ENCODE results near the gene C17orf107.
"Not testable (repeated sequence)": the region's sequence is repeated elsewhere in the genome, so short reads cannot be mapped to it uniquely, and the experiment has no call there.

The C17orf107 gene

DNA sequence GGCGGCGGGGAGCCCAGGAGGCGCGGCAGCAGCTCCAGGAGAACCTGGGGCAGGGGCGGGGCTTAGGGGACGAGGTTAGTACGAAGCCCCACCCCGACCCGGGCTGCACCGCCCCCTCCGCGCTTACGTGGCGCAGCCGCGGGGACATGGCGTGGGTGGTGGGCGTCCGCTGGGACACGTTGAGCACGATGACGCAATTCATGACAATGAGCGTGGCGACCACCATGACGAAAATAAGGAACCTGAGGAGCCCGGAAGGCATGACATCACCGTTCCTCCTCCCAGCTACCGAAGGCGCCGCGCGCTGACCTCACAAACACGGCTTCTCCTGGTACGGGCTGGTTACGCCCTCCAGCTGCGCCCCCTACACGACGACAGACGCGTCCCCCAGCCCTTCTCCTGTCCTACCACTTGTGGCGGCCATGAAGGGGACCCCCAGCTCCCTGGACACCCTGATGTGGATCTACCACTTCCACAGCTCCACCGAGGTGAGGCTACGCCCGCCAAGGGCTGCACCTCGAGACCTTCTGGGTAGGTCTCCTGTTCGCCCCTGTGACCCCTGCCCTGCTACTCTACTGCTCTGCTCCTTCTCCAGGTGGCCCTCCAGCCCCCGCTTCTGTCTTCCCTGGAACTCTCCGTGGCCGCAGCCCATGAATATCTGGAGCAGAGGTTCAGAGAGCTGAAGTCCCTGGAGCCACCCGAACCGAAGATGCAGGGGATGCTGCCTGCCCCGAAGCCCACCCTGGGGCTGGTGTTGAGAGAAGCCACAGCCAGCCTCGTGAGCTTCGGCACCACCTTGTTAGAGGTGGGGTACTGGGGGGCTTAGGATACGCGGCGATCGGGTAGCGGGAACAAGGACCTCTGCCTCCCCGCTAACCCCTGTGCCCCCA, at the start of gene C17orf107:
TSS of gene C17orf107 (plus strand) at position 196 of the 890 bp plus-strand sequence. CDS start at position 423, 227 bp downstream.
- DNase-seq: peak; percentile 76

- DNase-seq: no peak
Measured at GRCh38 chr17:4850246-4850645, 49.1 kb upstream of the C17orf107 start.

- DNase-seq: no peak
Measured at GRCh38 chr17:4851084-4851483, 48.3 kb upstream of the C17orf107 start.

- DNase-seq: no peak
Measured at GRCh38 chr17:4852567-4853207, 46.6 kb upstream of the C17orf107 start.

GRCh38 chr17:4853208-4853671, 46.1 kb upstream of the C17orf107 start:
- DNase-seq: no peak

DNA sequence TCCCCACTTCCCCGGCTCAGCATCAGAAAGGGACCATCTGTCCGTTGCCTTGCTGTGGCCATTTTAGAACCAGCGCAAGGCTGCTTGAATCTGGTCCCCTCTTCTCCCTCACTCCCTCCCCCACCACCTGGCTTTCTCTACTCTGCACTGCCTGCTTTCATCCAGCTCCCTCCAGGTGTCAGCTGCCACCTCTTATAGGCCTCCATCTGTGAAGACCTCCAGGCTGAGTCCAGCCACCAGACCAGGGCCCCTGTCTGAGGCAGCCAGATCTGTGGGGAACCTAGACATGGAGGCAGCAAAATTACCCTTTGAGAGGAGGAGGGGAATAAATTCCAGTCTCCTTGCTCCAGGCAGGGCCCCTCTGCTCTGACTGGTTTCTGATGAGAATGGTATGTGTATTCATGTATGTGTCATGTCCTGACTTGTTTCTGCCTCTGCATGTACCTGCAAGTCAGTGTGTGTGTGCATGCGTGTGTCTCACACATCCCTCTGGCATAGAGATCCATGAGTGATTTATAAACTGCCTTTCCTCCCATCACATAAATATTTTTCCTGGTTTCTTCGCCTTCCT, 45.1 kb upstream of the C17orf107 start:
- DNase-seq: no peak

DNA sequence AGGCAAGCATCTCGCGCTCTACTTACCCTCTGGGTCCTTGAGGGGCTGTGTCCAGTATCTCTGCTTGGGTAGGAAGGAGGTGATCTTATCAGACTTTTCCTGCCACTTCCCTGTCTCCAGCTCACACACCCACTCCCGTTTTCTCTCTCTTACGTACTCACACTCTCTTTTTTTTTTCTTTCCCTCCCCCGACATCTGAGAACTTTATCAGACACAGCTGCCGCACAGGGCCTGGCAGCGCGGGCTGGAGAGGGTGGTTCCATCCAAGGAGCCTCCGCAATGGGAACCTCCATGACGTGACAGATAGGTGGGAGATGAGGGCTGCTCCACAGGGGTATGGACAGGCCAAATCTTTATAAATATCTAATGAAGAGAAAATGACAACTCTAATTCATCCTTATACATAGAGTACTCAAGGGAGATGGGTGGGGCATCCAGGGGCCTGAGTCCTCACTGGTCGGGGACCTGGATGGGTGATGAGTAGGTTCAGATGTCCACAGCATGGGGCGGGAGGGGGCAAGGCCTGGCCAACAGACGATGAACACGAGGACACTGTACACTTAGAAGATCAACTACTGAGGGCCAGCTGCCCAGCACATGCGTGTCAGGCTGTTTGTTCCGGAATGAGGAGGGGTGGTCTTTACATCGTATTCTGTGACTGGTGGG, 42.9 kb upstream of the C17orf107 start:
- no peak for DNase-seq

GRCh38 chr17:4856937-4857314, 42.4 kb upstream of the C17orf107 start:
- DNase-seq: no peak

GRCh38 chr17:4857347-4857746, 42.0 kb upstream of the C17orf107 start:
- DNase-seq: not testable (repeated sequence)

DNA sequence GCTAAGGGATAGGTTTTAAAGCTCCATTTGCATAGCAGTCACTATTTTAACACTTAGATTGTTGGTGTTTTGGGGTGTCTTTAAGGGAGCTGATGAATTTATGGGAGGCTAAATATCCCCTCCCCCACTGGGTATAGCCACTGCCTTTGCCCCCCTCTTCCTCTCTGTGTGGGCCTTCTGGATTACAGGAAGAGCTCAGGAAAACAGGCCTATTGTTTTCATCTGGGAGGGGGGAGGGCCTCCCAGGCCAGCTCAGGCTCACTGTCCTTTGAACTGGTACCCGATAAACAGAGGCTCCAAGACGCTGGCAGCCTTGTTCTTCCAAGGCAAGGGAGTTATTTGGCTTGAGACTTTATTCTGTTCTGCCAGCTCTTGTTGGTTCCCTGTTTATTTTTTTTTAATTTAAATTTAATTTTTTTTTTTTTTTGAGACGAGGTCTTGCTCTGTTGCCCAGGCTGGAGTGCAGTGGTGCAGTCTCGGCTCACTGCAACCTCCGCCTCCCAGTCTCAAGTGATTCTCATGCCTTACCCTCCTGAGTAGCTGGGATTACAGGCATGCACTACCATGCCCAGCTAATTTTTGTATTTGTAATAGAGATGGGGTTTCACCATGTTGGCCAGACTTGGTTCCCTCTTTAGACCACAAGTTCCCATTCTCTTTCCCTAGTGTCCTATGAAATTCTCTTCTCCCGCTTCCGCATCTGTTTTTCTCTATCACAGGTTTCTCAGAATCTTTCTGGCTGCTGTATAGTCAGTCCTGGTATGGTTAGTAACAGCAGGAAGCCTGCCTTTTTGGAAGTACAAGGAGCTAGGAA, 41.1 kb upstream of the C17orf107 start:
- no peak for DNase-seq

- DNase-seq: no peak
Measured at GRCh38 chr17:4858882-4859260, 40.5 kb upstream of the C17orf107 start.

DNA sequence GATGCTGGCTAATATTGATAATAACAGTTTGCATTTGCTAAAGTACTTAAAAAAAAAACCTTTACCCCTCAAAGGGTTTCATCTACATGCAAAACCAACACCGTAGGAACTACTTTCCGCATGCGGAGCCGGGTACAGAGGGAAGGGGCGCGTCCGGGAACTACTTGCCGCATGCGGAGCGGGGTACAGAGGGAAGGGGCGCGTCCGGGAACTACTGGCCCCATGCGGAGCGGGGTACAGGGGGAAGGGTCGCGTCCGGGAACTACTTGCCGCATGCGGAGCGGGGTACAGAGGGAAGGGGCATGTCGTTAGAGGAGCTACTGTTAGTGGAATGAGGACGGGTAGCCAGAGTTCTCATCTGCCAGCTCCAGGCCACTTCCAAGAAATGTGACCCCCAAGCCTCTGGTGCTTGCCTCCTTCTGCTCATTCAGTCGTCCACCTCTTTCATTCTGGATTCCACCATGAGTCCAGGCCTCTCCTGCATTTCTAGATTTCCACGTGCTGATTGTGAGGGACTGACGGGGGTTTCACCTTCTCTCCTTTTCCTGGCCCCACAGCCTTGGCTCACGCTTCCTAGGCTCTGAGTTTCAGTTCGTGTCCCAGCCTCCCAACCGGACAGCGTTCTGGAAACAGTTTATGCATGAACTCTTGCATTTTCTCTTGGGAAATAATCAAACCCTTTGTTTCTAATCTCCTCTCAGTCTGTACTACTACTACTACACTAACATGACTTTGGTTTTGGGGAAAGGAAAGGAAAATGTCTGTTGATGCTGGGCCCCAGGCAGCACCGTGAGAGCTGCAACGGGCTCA, 39.3 kb upstream of the C17orf107 start:
- DNase-seq: no peak

DNA sequence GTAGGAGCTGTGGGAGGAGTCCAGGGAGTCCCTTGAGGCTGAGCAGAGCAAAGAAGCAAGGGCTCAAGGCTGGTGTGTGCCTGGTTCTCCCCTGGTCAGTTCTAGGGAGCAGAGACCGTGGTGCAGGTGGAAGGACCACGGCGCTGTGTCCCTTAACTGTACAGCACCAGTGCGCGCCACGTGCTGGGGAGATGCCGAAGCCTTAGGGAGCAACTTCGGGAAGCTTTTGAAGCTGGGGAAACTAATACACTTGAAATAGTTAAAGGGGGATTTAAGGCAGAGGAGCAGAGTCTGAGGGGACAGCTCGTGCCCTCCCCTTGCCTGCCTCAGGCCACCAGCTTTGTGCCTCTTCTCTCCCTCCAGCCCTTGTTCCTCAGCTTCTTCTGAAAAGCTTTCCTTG, 38.7 kb upstream of the C17orf107 start:
- DNase-seq: no peak

- DNase-seq: no peak
Measured at GRCh38 chr17:4861052-4861451, 38.3 kb upstream of the C17orf107 start.

DNA sequence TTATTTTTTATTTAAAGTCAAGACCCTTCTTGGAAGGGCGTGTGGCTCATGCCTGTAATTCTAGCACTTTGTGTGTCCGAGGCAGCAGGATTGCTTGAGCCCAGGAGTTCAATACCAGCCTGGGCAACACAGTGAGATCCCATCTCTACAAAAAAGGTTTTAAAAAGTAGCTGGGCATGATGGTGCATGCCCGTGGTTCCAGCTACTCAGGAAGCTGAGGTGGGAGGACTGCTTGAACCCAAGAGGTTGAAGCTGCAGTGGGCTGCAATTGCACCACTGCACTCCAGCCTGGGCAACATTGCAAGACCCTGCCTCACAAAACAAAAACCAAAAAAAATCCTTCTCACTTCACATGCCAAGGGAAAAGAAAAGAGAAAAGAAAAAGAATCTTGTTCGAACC, 36.6 kb upstream of the C17orf107 start:
- no peak for DNase-seq

DNA sequence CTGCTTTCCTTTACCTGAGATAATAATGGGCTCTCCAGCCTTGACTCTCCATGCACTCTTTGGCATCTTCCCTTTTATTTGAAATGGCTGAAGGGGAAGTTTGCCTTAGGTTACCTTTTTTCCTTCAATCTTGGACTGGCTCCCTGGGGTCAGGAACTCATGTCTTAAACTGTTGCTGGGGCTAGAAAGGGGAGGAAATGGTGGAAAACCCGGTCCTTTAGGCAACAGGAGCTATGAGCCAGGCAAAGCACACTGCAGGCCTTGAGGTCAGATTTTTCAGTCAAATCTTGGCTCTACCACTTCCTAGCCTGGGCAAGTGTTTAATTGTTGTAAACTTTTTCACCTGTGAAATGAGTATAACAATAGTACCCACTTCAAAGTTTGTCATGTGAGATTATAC, 36.0 kb upstream of the C17orf107 start:
- DNase-seq: no peak

- DNase-seq: not testable (repeated sequence)
Measured at GRCh38 chr17:4867535-4867934, 31.8 kb upstream of the C17orf107 start.

DNA sequence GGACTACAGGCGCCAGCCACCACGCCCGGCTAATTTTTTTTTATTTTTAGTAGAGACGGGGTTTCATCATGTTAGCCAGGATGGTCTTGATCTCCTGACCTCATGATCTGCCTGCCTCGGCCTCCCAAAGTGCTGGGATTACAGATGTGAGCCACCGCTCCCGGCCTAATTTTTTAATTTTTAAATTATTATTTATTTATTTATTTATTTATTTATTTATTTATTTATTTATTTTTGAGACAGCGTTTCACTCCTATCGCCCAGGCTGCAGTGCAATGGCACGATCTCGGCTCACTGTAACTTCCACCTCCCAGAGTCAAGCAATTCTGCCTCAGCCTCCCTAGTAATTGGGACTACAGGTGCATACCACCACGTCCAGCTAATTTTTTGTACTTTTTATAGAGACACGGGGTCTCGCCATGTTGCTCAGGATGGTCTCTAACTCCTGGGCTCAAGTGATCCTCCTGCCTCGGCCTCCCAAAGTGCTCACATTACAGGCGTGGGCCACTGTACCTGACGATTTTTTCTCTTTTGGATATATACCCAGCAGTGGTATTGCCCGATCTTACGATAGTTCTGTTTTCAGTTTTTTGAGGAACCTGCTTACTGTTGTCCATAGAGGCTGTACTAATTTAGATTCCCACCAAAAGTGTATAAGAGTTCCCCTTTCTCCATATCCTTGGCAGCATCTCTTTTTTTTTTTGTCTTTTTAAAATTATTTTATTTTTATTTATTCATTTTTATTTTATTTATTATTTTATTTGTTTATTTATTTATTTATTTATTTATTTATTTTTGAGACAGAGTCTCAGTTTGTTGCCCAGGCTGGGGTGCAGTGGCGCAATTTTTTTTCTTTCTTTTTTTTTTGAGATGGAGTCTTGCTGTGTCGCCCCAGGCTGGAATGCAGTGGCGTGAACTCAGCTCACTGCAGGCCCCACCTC, 30.0 kb upstream of the C17orf107 start:
- not testable (repeated sequence) for DNase-seq

DNA sequence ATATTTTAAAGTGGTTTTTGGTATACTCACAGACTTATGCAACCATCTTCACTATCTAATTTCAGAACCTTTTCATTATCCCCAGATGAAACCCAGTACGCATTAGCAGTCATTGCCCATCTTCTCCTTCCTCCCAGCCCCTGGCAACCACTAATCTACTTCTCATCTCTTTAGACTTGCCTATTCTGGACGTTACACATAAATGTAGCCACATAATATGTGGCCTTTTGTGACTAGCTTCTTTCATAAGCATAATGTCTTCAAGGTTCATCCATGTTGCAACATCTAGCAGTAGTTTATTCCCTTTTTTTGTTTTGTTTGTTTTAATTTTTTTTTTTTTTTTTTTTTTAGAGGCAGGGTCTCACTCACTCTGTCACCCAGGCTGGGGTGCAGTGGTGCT, 28.5 kb upstream of the C17orf107 start:
- no peak for DNase-seq

- no peak for DNase-seq
Measured at GRCh38 chr17:4872786-4873185, 26.6 kb upstream of the C17orf107 start.
